ENCODE measurements around the gene WNT5B.

Gene WNT5B

DNA sequence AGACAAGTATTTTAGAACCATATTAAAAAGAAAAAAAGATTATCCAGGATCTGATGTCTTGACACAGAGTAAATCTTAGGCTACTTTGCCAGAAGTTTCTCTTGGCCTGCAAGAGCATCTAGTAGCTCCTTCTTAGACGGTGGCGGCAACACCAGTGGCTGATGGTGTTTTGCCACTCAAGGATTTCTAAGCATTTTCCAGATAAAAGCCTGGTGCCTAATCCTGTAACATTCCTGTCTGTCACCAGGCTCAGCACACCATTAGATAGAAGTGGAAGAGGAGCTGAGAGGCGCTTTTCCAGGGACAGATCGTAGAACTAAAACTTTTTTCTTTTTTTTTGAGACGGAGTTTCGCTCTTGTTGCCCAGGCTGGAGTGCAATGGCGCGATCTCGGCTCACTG lies 14.0 kb downstream of the WNT5B start:
- no peak overlapping the region for H3K4me3 ChIP-seq (replicated peaks in 1 of 2; ENCODE audit: low read depth in 2 of 2, low read length in 2 of 2)
- no peak for DNase-seq (ENCODE audit: low read depth in 2 of 2)
- TF ChIP-seq CTCF (IDR thresholded peaks at IDR 0.05; ENCODE audit: low read depth, low read length): no peak

DNA sequence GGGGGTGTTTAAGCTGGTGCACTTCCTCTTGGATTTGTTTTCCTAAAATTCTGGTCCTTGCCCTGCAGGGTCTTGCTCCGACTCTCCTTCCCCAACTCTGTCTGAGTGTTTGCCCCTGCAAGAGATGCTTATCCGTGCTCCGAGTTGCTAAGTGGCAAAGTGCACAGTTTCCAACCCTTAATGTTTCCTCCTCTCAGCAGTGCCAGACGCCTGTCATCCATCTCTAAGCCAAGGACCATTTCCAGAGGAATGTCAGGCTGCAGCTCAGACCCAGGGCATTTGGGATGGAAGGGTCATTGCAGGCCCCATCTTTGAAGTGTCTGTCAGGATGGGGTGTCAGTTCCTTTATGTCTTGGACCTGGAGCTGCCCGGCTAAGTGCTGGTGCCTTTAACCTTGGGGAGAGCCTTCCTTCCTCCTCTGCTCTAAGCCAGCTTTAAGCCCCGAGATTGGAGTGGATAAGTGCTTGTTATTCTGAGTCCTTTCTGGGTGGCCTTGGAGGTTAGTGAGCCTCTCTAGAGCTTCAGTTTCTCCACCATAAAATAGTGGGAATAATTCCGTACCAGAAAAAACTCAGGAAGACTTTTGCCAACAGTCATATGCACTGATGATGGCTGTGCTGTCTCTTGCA lies 15.0 kb downstream of the WNT5B start:
- no peak overlapping the region for H3K4me3 ChIP-seq (replicated peaks in 1 of 2; ENCODE audit: low read depth in 2 of 2, low read length in 2 of 2)
- DNase-seq (ENCODE audit: low read depth in 2 of 2): no peak
- TF ChIP-seq CTCF (IDR thresholded peaks at IDR 0.05; ENCODE audit: low read depth, low read length): no peak

GRCh38 chr12:1644534-1645438 lies 15.8 kb downstream of the WNT5B start:
- no peak for TF ChIP-seq CTCF (IDR thresholded peaks at IDR 0.05; ENCODE audit: low read depth, low read length)
- peak; percentile 80 to 84 for DNase-seq (ENCODE audit: low read depth in 2 of 2)
- H3K4me3 ChIP-seq (replicated peaks in 1 of 2; ENCODE audit: low read depth in 2 of 2, low read length in 2 of 2): no peak overlapping the region

DNA sequence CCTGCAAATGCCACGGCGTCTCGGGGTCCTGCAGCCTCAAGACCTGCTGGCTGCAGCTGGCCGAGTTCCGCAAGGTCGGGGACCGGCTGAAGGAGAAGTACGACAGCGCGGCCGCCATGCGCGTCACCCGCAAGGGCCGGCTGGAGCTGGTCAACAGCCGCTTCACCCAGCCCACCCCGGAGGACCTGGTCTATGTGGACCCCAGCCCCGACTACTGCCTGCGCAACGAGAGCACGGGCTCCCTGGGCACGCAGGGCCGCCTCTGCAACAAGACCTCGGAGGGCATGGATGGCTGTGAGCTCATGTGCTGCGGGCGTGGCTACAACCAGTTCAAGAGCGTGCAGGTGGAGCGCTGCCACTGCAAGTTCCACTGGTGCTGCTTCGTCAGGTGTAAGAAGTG lies 16.8 kb downstream of the WNT5B start:
- no peak for TF ChIP-seq CTCF (IDR thresholded peaks at IDR 0.05; ENCODE audit: low read depth, low read length)
- H3K4me3 ChIP-seq (replicated peaks in 1 of 2; ENCODE audit: low read depth in 2 of 2, low read length in 2 of 2): no peak overlapping the region
- no peak for DNase-seq (ENCODE audit: low read depth in 2 of 2)

- TF ChIP-seq CTCF (IDR thresholded peaks at IDR 0.05; ENCODE audit: low read depth, low read length): no peak
- no peak overlapping the region for H3K4me3 ChIP-seq (replicated peaks in 1 of 2; ENCODE audit: low read depth in 2 of 2, low read length in 2 of 2)
- no peak for DNase-seq (ENCODE audit: low read depth in 2 of 2)
These were observed 17.7 kb downstream of the WNT5B start for GRCh38 chr12:1646569-1647284.

DNA sequence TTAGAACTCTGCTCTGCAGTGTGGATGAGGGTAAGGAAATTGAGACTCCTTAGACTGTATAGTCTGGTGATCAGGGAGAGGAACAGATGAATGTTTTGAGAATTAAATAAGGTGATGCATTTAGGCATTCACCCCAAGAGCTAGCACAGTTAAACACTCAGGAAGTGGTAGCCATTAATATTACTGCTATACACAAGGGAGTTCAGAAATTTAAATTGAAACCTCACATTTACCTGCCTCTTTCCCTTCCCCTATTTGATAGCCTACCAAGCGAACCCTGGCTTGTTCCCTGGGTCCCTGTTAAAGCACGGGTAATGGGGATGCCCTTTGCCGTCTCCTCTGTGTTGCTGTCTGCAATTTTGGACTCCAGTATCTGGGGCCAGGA lies 18.2 kb downstream of the WNT5B start:
- TF ChIP-seq CTCF (IDR thresholded peaks at IDR 0.05; ENCODE audit: low read depth, low read length): no peak
- no peak overlapping the region for H3K4me3 ChIP-seq (replicated peaks in 1 of 2; ENCODE audit: low read depth in 2 of 2, low read length in 2 of 2)
- DNase-seq (ENCODE audit: low read depth in 2 of 2): no peak
